GM18858 (cell line): ENCODE results near the gene XXYLT1.

Source experiments
- ATAC-seq: cut with Tn5 transposase; IDR thresholded peaks from one replicate; pipeline ENCODE4 v1.9.1; 2021; ENCODE audit not compliant: unreplicated experiment

Gene XXYLT1

GRCh38 chr3:195083659-195084058 lies 187.3 kb downstream of the XXYLT1 start:
- ATAC-seq: no peak

DNA sequence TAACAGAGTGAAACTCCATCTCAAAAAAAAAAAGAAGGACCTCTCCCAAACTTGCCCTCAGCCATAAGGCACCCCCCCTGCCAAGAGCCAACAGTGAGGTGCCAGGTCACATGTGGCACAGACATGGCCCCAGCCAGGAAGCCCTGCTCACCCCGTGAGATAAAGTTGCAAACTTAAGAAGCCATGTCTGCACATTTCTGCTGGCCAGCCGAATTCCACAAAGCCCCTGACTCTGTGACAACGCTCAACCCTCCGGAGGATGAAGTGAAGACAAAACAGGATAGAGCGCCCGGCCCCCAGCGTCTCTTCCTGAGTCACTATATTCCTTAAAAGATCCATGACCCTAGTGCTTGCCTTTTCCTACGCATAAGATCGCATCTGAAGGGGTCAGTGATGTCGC lies 188.1 kb downstream of the XXYLT1 start:
- ATAC-seq: no peak

- ATAC-seq: no peak
These were observed 189.6 kb downstream of the XXYLT1 start for GRCh38 chr3:195081242-195081963.

DNA sequence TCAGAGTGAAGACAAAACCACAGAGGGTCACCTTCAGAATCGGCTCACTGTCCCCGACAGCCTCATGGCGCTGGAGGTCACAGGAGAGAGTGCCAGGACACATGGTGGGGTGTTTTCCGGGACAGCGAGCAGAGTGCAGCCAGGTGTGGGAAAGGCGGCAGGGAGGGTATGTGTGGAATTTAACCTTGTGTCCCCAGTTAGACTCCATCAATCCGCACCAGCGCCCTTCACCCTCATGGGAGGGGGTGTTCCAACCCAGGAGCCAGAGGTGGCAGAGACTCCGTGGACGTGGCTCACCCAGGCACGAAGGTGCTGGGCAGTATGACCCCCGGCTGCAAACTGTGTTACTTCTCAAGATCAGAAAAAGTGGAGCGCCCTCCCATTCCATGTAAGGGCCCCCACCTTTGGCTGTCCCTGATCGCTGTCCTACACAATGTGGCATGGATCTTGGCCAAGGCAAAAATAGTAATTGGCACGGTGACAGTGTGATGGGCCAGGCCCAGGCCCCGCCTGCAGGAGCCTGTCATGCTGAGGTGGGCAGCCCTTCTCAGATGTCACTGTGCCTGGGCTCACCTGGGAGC lies 190.3 kb downstream of the XXYLT1 start:
- no peak for ATAC-seq

GRCh38 chr3:195080125-195080524 lies 190.8 kb downstream of the XXYLT1 start:
- ATAC-seq: no peak

- no peak for ATAC-seq
These were observed 191.3 kb downstream of the XXYLT1 start for GRCh38 chr3:195079636-195080035.

GRCh38 chr3:195078891-195079440 lies 192.0 kb downstream of the XXYLT1 start:
- no peak for ATAC-seq

- no peak for ATAC-seq
These were observed 193.1 kb downstream of the XXYLT1 start for GRCh38 chr3:195077611-195078540.

DNA sequence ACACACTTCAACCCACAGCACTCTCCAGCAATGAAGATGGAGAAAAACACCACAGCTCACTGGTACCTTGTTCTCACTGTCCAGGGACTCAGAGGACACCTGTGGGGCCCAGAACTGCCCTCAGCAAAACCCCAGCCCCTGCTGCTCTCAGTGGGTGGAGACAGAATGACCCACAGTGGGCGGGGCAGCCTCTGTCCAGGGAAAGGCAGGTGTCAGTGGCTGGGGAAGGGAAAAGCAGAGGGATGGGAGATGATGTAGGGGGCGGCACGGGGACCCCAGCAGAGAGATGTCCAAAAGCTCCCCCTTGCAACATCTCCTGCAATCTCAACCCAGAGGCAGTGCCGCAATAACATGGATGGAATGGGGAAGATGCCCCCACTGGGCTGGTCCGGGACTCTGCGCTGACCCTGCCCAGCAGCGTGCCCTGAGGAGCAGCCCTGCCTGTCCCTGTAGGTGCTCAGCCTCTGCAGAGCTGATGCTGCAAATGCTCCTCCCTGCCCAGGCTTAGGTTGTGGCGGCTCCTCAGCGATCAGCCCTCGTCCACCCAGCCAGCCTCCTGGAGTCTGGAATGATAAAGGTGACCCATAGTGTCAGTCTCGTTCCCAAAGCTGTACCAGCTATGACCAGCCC lies 193.9 kb downstream of the XXYLT1 start:
- no peak for ATAC-seq

- no peak for ATAC-seq
These were observed 194.8 kb downstream of the XXYLT1 start for GRCh38 chr3:195075941-195076875.

GRCh38 chr3:195075199-195075940 lies 195.6 kb downstream of the XXYLT1 start:
- ATAC-seq: no peak

GRCh38 chr3:195073866-195074860 lies 196.8 kb downstream of the XXYLT1 start:
- ATAC-seq: no peak

GRCh38 chr3:195072916-195073564 lies 197.9 kb downstream of the XXYLT1 start:
- no peak for ATAC-seq

- ATAC-seq: no peak
These were observed 198.8 kb downstream of the XXYLT1 start for GRCh38 chr3:195071916-195072820.

DNA sequence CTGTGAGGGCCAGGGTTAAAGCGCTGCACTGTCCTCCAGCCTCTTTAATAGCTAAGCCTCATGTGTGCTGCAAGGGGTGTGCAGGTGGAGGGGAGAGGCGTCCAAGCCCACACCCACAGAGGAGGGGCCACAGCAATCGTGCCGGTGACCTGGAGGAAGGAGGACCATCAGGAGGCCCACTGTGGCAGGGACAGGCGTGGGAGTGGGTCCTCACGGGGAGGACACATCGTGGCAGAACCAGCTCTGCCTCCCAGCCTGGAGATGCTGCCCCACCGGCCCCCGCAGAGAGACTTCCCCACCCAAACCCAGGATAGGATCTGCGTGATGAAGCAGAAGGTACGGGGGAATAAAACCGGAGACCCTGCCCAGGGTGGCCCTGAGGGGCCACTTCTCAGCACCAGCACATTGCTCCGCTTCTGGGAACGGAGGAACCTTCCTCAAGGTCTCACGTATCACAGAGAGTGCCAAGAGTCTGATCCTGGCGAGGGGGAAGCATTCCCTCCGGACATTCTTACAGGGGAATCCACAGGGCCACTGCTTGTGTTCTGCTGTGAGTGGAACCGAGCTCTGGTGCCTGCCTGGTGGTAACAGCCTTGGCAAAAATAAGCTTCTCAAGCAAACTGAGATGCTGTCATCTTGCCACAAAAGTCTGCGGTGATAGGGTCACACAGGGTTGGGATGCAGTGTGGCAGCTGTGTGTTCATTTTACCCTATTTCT lies 199.8 kb downstream of the XXYLT1 start:
- ATAC-seq: no peak

- ATAC-seq: no peak
These were observed 200.6 kb downstream of the XXYLT1 start for GRCh38 chr3:195070336-195070735.
